Cardiac muscle cell (in vitro differentiated cells and primary cell): ENCODE data around the gene PELI2. TPM values are rescaled to one million over a fixed set of nuclear protein-coding genes. Genes with fewer than 3 reads are reported as not detected.

Source experiments
- DNase-seq, 2 donors: peaks; one replicate each; pipeline versions ENCODE4 v3.0.0 to v3.0.0-alpha.2; 2010 to 2017; ENCODE audit warnings: low read depth in 1 of 2, low spot score in 1 of 2
- H3K27ac ChIP-seq: fragments of 200-600 bp; sonication (generic); 2 replicates; pipeline ENCODE4 v1.5.1; 2016
- H3K27me3 ChIP-seq: fragments of 200-600 bp; sonication (generic); 2 replicates; pipeline ENCODE4 v1.6.0; 2016; ENCODE audit warnings: control low read depth
- H3K36me3 ChIP-seq: fragments of 200-600 bp; sonication (generic); 2 replicates; pipeline ENCODE4 v1.5.1; 2016; ENCODE audit warnings: control low read depth
- H3K4me1 ChIP-seq: fragments of 200-600 bp; sonication (generic); 2 replicates; pipeline ENCODE4 v1.8.1; 2017; ENCODE audit warnings: low read depth, mild to moderate bottlenecking, mixed run types
- H3K4me3 ChIP-seq: fragments of 200-600 bp; sonication (generic); 2 replicates; pipeline ENCODE4 v1.5.1; 2016; ENCODE audit warnings: mild to moderate bottlenecking
- H3K9me3 ChIP-seq: fragments of 200-600 bp; sonication (generic); 2 replicates; pipeline ENCODE4 v1.5.1; 2017; ENCODE audit warnings: low read depth, mild to moderate bottlenecking, control low read depth
- polyA plus RNA-seq: library from polyadenylated mRNA; unstranded; fragments of >200 nt; fragmentation: Nextera tagmentation; extraction: Ambion mirVana; gene quantifications from 2 replicates; pipeline ENCODE4 v1.2.1, GENCODE V29; 2016
- total RNA-seq: library from RNA; depleted of rRNA; stranded (reverse); fragments of >200 nt; gene quantifications from 2 replicates; pipeline ENCODE4 v1.2.3, GENCODE V29; 2016
- TF ChIP-seq, protein P1 (sequence below): IDR thresholded peaks from 2 replicates; pipeline ENCODE4 v1.5.1; 2012; ENCODE audit warnings: low read depth, mild to moderate bottlenecking, low read length

PELI2 gene
- total and polyA plus RNA-seq, 2 experiments from 2014 or later: 1.7 to 4.9 TPM

DNA sequence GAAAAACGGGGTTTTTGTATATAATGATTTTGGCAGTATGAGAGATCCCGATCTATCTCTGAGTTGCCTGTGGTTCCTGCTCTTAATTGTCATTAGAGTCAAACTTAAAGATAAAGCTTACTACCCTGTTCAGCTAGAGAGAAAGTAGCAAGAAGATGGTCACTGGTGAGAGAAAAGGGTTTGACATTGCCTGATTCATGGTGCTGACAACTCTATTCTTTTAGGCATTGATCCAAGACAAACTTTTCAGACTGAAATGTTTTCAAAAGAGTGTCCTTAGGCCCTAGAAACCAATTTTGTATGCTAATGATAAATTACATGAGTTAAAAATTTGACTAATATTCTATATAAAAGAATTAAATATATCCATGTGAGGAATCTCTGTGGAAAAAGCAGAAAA, 35.1 kb downstream of the PELI2 start:
- TF ChIP-seq, protein P1, sequence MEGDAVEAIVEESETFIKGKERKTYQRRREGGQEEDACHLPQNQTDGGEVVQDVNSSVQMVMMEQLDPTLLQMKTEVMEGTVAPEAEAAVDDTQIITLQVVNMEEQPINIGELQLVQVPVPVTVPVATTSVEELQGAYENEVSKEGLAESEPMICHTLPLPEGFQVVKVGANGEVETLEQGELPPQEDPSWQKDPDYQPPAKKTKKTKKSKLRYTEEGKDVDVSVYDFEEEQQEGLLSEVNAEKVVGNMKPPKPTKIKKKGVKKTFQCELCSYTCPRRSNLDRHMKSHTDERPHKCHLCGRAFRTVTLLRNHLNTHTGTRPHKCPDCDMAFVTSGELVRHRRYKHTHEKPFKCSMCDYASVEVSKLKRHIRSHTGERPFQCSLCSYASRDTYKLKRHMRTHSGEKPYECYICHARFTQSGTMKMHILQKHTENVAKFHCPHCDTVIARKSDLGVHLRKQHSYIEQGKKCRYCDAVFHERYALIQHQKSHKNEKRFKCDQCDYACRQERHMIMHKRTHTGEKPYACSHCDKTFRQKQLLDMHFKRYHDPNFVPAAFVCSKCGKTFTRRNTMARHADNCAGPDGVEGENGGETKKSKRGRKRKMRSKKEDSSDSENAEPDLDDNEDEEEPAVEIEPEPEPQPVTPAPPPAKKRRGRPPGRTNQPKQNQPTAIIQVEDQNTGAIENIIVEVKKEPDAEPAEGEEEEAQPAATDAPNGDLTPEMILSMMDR: no peak
- Histone ChIP-seq H3K4me1 (no peaks in the 10 kb centered on the region), H3K4me3 (no peak overlapping the region), H3K36me3 (no peaks in the 10 kb centered on the region), H3K27ac (no peak overlapping the region), H3K27me3 (no peaks in the 10 kb centered on the region), H3K9me3 (no peaks in the 10 kb centered on the region)
- no peak for DNase-seq

DNA sequence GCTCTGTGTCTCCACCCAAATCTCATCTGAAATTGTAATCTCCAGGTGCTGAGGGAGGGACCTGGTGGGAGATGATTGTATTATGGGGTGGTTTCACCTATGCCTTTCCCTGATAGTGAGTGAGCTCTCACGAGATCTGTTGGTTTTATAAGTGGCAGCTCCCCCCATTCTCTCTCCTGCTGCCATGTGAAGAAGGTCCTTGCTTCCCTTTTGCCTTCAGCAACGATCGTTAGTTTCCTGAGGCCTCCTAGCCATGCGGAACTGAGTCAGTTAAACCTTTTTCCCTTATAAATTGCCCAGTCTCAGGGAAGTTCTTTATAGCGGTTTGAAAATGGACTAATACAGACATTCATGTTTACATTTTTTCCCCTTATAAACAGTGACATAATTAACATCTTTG, 36.1 kb downstream of the PELI2 start:
- H3K9me3 ChIP-seq: no peaks in the 10 kb centered on the region
- H3K4me1 ChIP-seq: no peaks in the 10 kb centered on the region
- no peak overlapping the region for H3K27ac ChIP-seq
- TF ChIP-seq, protein P1: no peak
- no peak for DNase-seq
- no peaks in the 10 kb centered on the region for H3K27me3 ChIP-seq
- H3K36me3 ChIP-seq: no peaks in the 10 kb centered on the region
- H3K4me3 ChIP-seq: no peak overlapping the region

DNA sequence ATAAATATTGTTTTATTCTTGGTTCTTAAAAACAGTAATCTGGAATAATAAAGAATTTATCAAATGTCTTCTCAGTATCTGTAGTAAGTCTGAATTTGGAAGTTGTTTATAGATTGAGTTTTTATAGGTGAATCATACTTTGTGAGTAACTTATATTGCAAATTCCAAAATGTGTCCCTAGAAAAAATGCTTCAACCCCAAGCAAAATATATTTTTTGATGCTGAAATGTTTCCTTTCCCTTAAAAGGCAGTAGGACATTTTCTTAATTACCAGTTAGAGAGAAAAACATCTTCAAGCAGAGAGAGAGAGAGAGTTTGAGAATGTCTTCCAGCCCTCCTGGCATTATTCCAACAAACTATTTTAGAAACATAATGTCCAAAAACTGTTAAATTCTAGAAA, 37.9 kb downstream of the PELI2 start:
- no peaks in the 10 kb centered on the region for H3K9me3 ChIP-seq
- no peaks in the 10 kb centered on the region for H3K36me3 ChIP-seq
- H3K27me3 ChIP-seq: no peaks in the 10 kb centered on the region
- DNase-seq: no peak
- TF ChIP-seq, protein P1: no peak
- no peak overlapping the region for H3K27ac ChIP-seq
- no peak overlapping the region for H3K4me3 ChIP-seq
- no peaks in the 10 kb centered on the region for H3K4me1 ChIP-seq

DNA sequence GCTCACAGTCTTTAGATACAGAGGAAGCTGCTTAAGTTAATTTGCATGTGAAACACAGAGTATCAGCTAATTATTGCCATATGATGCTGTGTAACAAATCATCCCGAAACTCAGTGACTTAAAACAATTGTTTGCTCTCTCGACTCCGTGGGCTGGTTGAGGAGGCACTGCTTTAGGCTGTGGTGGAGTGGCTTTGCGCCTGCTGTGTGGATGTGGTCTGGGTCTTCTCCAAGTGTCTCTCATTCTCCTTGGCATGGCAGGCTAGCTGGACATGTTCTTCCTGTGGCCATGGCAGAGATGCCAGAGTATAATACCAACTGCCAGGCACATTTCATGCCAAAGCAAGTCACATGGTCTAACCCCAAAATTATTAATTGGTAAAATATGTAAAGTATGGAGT, 40.9 kb downstream of the PELI2 start:
- TF ChIP-seq, protein P1: no peak
- no peak for DNase-seq
- no peak overlapping the region for H3K27ac ChIP-seq
- no peaks in the 10 kb centered on the region for H3K9me3 ChIP-seq
- H3K36me3 ChIP-seq: no peaks in the 10 kb centered on the region
- no peaks in the 10 kb centered on the region for H3K4me1 ChIP-seq
- no peaks in the 10 kb centered on the region for H3K27me3 ChIP-seq
- no peak overlapping the region for H3K4me3 ChIP-seq

DNA sequence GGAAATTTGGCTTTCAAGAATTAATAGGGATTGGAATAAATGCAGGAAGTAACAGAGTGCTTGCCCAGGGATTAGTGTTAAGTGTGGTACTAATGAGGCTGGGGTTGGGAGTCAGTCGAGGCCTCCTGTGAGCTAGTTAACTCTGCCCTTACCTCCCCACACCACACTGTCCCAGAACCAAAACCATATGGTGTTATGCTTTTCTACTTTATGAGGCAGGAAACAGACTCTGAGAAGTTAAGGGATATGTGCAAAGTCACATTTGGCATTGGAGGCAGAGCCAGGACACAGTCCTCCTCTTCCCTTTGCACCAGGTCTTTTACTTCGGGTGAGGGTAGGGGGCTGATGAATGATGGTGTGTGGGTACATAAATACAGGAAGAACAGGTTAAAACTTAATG, 41.9 kb downstream of the PELI2 start:
- Histone ChIP-seq H3K4me3 (no peak overlapping the region), H3K4me1 (no peaks in the 10 kb centered on the region), H3K9me3 (no peaks in the 10 kb centered on the region), H3K27me3 (no peaks in the 10 kb centered on the region), H3K36me3 (no peaks in the 10 kb centered on the region), H3K27ac (no peak overlapping the region)
- TF ChIP-seq, protein P1: no peak
- DNase-seq: no peak

DNA sequence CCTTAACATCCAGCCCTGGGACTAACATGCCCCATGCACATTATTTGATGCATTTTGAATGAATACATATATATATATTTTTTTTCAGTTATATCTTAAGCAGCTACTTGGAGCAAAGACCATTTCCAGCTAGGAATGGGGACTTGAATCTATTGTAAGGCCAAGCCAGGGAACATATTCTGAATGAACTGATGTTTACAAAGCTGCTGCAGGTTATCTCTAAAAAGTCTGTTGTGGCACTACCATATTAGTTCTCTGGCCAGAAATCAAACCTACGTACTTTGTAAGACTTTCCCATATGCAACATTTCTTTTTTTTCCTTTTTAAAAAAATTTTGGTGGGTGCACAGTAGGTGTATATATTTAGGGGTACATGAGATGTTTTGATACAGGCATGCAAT, 43.4 kb downstream of the PELI2 start:
- Histone ChIP-seq H3K4me1 (no peaks in the 10 kb centered on the region), H3K27me3 (no peaks in the 10 kb centered on the region), H3K36me3 (no peaks in the 10 kb centered on the region), H3K9me3 (no peaks in the 10 kb centered on the region), H3K4me3 (no peak overlapping the region), H3K27ac (no peak overlapping the region)
- TF ChIP-seq, protein P1: no peak
- no peak for DNase-seq
